HL-60/S4 treated with retinoic acid at 250 ng/mL for 4 days and 3 days (cell line): Measurements from ENCODE around the gene SCN3A.

ENCODE experiments used
- in situ Hi-C: fragments of 300-500 bp; cut with MboI; formaldehyde crosslinking; loops from 2 replicates; pipeline ENCODE4 v1.7.0; 2022; ENCODE audit warnings: low sequenced_read_pairs

Gene SCN3A

DNA sequence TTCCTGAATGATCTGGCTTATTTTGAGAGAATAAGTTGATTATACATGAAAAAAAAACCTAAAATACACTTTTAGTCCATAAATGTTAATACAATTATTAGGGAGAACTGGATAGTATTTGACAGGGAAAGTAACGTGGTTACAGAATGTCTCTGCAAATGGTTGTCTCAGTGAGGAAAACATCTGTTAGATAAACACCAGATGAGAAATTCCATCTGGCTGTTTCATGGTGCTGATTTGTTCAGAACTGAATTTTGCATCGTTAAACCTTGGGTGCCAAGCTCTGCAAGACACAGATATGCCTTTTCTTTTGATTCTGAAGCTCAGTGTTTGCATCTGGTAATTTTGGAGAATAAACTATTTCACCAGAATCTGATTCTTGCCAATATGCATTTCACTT, 90.4 kb downstream of the SCN3A start:
- in situ Hi-C loops: no loop called here

- in situ Hi-C loops: no loop called here
Observed at GRCh38 chr2:165112789-165113188, 91.1 kb downstream of the SCN3A start.

GRCh38 chr2:165112133-165112573, 91.7 kb downstream of the SCN3A start:
- in situ Hi-C loops: no loop called here

DNA sequence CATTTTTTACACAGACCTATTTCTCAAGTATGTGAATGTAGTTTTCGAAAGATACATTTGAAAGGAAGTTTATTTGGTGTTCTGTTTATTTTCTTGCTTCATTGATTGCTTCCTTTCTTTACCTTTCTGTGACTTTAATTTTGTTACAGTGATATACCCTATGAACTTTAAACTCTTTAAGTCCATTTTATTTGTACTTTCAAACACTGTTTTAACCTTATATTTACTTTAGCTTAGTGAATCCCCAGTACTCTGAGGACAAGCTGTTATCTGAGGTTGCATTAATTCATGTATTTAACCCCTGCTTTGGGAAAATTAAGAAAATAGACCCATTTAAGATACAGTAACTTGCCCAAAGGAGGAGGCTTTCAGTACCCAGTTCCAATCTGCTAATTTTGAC, 93.5 kb downstream of the SCN3A start:
- in situ Hi-C loops: no loop called here

DNA sequence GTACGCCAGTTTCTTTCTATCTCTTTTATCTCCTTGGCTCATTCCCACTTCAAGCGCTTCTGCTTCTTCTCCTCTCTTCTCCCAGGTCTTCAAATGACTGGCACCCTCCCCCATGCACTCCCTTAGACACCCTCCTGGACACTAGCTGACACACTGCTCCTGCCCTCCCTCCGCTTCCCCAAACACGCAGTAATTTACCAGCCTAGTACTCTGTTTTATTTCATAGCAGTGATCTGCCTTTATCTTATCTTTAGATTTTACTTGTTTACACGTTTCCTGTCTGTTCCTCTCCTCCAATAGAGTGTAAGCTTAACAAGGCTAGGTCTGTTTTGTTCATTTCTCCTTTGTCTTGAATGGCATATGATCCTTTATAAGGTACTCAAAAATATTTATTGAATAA, 93.9 kb downstream of the SCN3A start:
- in situ Hi-C loops: no loop called here

DNA sequence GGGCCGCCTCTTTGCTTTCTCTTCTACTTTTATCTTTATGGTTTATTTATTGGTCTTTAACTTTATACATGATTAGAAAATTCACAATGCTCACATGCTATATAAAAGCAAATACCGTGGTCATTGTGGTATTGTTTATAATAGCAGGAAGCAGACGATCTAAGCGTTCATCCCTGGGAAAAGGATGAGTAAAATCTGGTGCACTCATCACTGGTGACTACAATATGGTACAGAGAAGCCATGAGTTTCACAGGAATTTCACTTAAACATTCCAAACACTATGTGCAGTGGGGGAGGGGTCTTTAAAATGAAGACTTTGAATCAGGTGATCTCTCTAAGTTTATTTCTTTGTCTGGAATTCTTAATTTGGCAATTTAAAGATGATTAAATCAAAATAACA, 97.9 kb downstream of the SCN3A start:
- in situ Hi-C loops: no loop called here

DNA sequence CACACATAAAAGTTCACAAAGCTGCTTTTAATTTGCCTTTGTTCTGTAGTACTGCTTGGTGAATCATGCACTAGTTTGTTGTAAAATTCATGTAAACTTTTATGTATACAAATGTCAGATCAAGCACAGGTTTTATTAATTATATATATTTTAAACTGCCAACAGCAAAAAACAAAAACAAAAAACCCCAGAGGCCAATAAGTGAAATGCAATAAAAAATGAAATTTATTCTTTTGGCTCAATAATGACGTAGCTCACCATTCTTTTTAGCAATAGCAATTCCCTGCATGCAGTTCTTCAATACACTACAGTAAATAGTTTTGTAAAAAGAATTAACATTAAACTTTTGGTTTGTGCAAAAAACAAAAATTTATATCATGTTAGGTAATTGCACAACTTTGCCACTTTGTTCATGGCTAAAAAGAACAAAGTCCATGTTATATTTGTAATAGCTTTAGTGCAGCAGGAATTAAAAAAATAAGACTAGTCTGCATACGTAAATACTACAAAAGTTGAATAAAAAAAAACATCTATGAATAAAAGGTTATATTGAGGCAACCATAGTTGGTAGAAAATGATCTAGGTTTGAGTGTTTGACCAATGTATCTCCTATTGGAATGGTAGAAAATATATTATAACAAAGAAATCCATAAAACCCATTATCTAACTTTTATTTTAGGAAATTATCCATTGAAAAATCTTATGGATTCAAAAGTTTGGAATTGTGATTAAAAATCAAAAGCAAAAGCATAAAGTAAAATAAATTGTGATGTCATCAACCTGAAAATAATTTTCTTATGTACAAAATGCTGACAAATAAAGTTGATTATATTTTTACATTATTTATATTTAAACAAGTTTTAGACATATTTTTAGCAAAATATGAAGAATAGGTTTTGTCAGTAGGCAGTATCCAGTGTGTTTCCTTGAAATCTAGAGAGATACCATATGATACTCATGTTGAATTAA, 115.6 kb downstream of the SCN3A start:
- in situ Hi-C loops: no loop called here

- in situ Hi-C loops: no loop called here
Observed at GRCh38 chr2:165086337-165086736, 117.5 kb downstream of the SCN3A start.

DNA sequence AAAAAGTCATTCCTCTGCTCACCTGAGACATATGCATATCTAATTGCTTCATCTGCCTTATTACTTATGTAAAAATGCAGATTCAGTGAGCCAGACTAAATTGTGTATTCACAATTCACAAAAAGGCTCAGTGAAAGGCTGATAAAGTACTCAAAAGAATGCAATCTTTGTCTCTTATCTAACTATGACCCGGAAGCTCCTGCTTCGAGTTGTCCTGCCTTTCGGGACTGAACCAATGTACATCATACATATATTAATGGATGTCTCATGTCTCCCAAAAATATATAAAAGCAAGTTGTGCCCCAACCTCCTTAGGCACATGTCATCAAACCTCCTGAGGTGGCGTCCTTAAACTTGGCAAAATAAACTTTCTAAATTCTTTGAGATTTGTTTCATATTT, 120.5 kb downstream of the SCN3A start:
- in situ Hi-C loops: no loop called here

DNA sequence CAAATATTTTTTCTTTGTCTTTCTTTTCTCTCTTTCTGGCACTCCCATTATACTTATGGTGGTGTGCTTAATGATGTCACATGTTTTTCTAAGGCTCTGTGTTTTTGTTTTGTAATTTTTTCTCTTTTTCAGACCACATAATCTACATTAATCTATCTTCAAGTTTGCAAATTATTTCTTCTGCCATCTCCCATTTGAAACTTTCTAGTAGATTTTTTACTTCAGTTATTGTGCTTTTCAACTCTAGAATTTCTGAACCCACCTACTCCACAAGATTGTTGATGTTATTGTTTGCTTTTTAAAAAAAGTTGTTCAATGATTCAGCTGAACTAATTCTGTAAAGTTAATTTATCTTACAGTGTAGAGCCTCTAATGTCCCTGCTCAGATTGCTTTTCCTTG, 121.4 kb downstream of the SCN3A start:
- in situ Hi-C loops: no loop called here

DNA sequence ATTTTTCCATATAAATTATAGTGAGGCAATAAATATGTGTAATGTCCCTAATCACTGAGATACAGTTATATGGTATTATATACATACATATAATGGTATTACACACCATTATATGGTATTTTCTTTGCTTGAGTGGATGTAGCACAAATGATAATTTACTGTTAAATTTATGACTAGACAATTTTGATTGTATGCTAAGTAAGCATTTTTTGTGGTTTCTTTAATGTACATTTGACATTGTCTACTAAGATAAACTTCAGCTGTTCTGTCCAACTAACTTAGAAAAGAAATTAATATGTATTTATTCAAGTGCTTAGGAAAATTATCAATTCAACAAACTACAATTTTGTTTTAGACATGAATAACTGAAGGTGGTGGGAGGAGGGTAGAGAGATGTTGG, 122.6 kb downstream of the SCN3A start:
- in situ Hi-C loops: no loop called here

GRCh38 chr2:165079432-165079831, 124.4 kb downstream of the SCN3A start:
- in situ Hi-C loops: no loop called here

- in situ Hi-C loops: no loop called here
Observed at GRCh38 chr2:165078913-165079312, 124.9 kb downstream of the SCN3A start.

DNA sequence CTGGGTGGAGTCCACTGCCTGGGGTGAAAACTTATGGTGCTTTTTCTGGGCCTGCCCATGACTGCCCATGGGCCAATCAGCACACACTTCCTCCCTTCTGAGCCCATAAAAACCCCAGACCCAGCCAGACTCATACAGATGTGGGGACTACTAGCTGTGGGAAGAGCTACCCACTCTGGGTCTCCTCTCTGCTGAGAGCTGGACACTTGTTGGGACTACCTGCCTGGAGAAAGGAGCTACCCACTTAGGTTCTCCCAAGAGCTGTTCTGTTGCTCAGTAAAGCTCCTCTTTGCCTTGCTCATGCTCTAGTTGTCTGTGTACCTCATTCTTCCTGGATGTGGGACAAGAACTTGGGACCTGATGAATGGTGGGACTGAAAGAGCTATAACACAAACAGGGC, 129.0 kb downstream of the SCN3A start:
- in situ Hi-C loops: no loop called here

DNA sequence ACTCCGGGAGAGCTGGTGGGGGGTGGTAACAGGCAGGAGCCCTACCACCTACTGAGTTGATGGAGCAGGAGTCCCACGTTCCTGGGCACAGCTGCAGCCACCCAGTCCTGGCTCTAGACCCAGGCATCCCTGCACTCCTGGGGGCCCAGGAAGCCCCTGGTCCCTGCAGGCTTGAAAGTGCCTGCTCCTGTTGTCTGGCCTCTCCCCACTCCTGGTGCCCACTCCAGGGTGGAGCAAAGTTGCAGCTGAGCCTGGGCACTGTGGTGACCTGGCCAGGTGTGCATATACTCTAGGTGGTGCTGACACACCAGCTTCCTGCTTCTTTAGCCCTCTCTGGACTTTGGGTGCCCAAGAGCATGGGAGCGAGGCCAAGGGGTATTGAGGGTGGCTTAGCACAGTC, 129.5 kb downstream of the SCN3A start:
- in situ Hi-C loops: no loop called here

GRCh38 chr2:165070076-165070475, 133.8 kb downstream of the SCN3A start:
- in situ Hi-C loops: no loop called here

- in situ Hi-C loops: no loop called here
Observed at GRCh38 chr2:165069151-165069550, 134.7 kb downstream of the SCN3A start.

- in situ Hi-C loops: no loop called here
Observed at GRCh38 chr2:165068487-165068757, 135.4 kb downstream of the SCN3A start.

DNA sequence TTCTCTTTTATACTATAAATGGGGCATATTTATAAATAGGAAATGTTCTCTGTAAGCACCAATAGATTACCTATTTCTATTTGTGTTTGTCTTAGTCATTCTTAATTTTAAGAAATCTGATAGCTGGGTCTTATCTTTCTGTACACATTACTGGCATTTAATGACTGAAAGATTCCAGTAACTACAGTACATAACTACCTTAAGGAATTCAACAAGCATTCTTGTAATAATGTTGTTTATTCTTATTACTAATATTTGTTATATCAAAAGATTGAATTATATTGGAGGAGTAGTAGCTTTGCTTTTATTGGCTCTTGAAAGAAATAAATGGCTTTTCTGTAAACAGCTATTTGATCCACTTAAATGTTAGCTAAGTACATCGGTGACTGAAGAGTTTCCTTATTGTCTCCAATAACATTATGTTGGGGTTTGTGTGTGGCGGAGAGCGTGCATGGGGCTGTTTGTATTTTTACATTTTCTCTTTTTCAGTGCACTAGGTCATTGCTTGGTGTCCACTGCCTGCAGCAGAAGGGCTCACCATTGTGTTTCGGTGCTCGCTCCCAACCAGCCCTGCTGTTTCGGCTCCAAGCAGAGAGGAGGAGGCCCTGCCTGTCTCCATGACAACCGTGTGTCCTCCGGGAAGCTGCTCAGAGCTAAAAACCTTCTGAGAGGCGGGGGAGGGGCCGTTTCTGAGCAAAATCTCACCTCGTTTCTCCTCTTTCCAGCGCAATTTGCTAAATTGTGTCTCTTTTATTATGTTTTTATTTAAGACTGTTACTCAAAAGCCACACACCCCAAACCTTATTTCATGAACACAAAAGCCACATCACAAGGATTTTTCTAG, 136.0 kb downstream of the SCN3A start:
- in situ Hi-C loops: no loop called here

GRCh38 chr2:165064743-165065142, 139.1 kb downstream of the SCN3A start:
- in situ Hi-C loops: no loop called here

DNA sequence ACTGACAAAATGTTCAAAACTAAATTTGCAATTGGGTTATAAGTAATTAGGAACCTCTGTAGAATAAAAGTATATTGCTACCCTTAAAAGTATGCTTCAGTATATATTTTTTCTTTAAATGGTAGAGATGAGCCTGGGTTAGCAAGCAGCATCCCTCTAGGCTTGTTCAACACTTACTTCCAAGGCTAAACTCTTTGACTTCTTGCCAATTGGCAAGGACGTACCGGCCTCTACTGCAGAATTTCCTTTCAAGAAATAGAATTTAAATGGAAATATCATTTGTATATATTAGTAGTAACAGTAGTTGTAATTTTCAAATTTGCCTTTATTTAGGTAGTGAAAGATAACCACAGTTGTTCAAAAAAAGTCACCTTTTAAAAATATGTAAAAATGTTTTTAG, 143.4 kb downstream of the SCN3A start:
- in situ Hi-C loops: no loop called here
